ENCODE measurements around the gene HS6ST2. TPM values are rescaled to one million over a fixed set of nuclear protein-coding genes. Genes with fewer than 3 reads are reported as not detected.
A peak's percentile ranks its signal among the peaks of the same experiment; 100 is the strongest.

Gene HS6ST2
- total RNA-seq, 1 experiment from 2014 or later, result 8.1 TPM

DNA sequence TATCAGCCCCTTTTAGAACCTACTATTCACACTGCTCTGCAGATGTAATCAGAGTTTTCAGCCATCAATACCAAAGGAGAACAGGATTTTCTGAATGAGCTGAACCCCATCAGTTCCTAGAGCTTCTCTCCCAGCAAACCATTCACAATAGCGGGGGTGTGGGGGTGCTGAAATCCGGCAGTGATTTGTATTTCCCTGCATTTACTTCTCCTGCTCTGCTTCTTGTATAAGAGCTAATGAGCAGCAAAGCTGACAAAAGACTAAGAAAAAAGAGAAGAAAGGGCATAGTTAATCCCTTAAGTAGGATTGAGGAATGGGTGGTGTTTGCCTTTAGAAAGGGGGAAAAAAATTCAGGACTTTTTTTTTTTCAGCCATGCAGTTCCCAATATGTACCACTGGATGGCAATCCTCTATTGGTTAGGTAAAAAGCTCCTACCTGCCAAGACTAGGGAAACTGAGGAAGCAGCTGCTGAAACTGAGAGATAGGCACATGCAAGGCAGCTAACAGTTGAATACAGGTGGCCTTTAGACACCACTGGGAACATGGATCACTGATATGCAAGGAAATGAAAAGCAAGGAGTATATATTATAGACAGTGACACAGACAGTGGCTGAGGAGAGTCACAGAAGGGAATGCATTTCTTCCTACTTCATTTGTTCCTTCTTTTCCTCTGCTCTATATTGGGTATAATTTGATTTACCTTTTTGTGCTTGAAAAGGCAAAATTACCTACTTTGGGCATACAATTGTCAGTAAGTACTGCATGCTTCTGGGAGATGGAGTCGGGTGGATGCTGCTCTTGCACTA is 217.9 kb downstream of the HS6ST2 start:
- ATAC-seq (peak; percentile 19; the same call in 1 of the 2 replicates), DNase-seq (ENCODE audit: low spot score) (no peak)
- Mint-ChIP-seq H3K4me3 (no peak overlapping the region), H3K36me3 (no peaks in the 10 kb centered on the region), H3K27me3 (ENCODE audit: low read depth) (peaks cover 73% of the 10 kb centered on the region), H3K4me1 (peaks cover 30% of the 10 kb centered on the region), H3K27ac (no peak overlapping the region), H3K9me3 (no peaks in the 10 kb centered on the region)
- CTCF ChIA-PET, result interaction anchor here (0.5 to 1.7 kb wide), 25 partner anchors 8 to 678 kb away, joined by 3 to 14 read pairs (median 3); partner anchors contain the start of gene HS6ST2
- TF ChIP-seq CTCF (IDR thresholded peaks at IDR 0.05), result peak; percentile 65
- TF ChIP-seq, protein P1, sequence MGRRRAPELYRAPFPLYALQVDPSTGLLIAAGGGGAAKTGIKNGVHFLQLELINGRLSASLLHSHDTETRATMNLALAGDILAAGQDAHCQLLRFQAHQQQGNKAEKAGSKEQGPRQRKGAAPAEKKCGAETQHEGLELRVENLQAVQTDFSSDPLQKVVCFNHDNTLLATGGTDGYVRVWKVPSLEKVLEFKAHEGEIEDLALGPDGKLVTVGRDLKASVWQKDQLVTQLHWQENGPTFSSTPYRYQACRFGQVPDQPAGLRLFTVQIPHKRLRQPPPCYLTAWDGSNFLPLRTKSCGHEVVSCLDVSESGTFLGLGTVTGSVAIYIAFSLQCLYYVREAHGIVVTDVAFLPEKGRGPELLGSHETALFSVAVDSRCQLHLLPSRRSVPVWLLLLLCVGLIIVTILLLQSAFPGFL (CRISPR knock-in tag; IDR thresholded peaks at IDR 0.05; ENCODE audit: borderline replicate concordance), result no peak
- POLR2A ChIA-PET, result interaction anchor here (0.5 kb wide), 1 partner anchor 156 kb away, joined by 7 read pairs; no protein-coding TSS in a partner anchor

- ChIA-PET POLR2A (no interaction called here), CTCF (interaction anchor here (0.6 to 1.6 kb wide), 2 partner anchors 210 to 266 kb away, joined by 3 to 4 read pairs; no protein-coding TSS in a partner anchor)
- TF ChIP-seq ESRRA (CRISPR knock-in tag; IDR thresholded peaks at IDR 0.05; ENCODE audit: borderline replicate concordance) (no peak), ELF4 (CRISPR knock-in tag; IDR thresholded peaks at IDR 0.05; ENCODE audit: low read depth) (no peak), KAT7 (CRISPR knock-in tag; IDR thresholded peaks at IDR 0.05; ENCODE audit: borderline replicate concordance) (no peak), TEAD4 (CRISPR knock-in tag; IDR thresholded peaks at IDR 0.05) (no peak), IRF2 (CRISPR knock-in tag; IDR thresholded peaks at IDR 0.05; ENCODE audit: borderline replicate concordance, low read depth) (no peak), USF1 (CRISPR knock-in tag; IDR thresholded peaks at IDR 0.05) (no peak), FOXP1 (CRISPR knock-in tag; IDR thresholded peaks at IDR 0.05; ENCODE audit: borderline replicate concordance) (no peak), GTF2I (CRISPR knock-in tag; conservative IDR thresholded peaks at IDR 0.05) (no peak), TEAD1 (CRISPR knock-in tag; IDR thresholded peaks at IDR 0.05) (no peak)
- H3K9me3 Mint-ChIP-seq, result no peaks in the 10 kb centered on the region
- peaks cover 31% of the 10 kb centered on the region for H3K4me1 Mint-ChIP-seq
- H3K27me3 Mint-ChIP-seq (ENCODE audit: low read depth), result peaks cover 58% of the 10 kb centered on the region
- DNase-seq (ENCODE audit: low spot score) (no peak), ATAC-seq (no peak)
- H3K27ac Mint-ChIP-seq, result no peak overlapping the region
- no peaks in the 10 kb centered on the region for H3K36me3 Mint-ChIP-seq
- H3K4me3 Mint-ChIP-seq, result no peak overlapping the region
These were observed 219.5 kb downstream of the HS6ST2 start for GRCh38 chrX:132738951-132739350.

DNA sequence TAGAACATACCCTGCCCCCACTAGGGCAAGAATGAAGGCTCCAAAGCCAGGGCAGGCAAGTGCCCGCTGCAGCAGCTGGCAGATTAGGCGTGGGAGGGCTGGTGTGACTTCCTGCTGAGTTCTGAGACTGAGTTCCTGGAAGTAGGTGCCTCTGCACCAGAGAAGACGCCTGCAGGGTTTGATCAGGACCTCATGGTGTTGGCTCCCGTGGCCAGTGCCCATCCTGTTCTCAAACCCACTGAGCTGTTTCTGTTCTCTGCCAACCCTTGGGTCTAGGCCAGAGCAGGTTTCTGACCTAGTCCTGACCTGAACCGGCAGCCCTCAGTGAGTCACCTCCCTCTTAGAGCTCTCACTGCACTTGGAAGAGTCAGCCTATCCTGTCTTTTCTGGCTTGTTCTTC is 220.7 kb downstream of the HS6ST2 start:
- CTCF ChIA-PET, result interaction anchor here (1.5 to 1.6 kb wide), 2 partner anchors 61 to 267 kb away, joined by 3 to 4 read pairs; no protein-coding TSS in a partner anchor
- Mint-ChIP-seq H3K27ac (no peak overlapping the region), H3K9me3 (no peaks in the 10 kb centered on the region), H3K27me3 (ENCODE audit: low read depth) (peaks cover 46% of the 10 kb centered on the region), H3K4me1 (peaks cover 22% of the 10 kb centered on the region), H3K4me3 (no peak overlapping the region), H3K36me3 (no peaks in the 10 kb centered on the region)
- POLR2A ChIA-PET, result no interaction called here
- DNase-seq (ENCODE audit: low spot score) (no peak), ATAC-seq (no peak)
- TF ChIP-seq, protein P2, sequence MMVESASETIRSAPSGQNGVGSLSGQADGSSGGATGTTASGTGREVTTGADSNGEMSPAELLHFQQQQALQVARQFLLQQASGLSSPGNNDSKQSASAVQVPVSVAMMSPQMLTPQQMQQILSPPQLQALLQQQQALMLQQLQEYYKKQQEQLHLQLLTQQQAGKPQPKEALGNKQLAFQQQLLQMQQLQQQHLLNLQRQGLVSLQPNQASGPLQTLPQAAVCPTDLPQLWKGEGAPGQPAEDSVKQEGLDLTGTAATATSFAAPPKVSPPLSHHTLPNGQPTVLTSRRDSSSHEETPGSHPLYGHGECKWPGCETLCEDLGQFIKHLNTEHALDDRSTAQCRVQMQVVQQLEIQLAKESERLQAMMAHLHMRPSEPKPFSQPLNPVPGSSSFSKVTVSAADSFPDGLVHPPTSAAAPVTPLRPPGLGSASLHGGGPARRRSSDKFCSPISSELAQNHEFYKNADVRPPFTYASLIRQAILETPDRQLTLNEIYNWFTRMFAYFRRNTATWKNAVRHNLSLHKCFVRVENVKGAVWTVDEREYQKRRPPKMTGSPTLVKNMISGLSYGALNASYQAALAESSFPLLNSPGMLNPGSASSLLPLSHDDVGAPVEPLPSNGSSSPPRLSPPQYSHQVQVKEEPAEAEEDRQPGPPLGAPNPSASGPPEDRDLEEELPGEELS (CRISPR knock-in tag; IDR thresholded peaks at IDR 0.05), result no peak
- TF ChIP-seq, protein P3, sequence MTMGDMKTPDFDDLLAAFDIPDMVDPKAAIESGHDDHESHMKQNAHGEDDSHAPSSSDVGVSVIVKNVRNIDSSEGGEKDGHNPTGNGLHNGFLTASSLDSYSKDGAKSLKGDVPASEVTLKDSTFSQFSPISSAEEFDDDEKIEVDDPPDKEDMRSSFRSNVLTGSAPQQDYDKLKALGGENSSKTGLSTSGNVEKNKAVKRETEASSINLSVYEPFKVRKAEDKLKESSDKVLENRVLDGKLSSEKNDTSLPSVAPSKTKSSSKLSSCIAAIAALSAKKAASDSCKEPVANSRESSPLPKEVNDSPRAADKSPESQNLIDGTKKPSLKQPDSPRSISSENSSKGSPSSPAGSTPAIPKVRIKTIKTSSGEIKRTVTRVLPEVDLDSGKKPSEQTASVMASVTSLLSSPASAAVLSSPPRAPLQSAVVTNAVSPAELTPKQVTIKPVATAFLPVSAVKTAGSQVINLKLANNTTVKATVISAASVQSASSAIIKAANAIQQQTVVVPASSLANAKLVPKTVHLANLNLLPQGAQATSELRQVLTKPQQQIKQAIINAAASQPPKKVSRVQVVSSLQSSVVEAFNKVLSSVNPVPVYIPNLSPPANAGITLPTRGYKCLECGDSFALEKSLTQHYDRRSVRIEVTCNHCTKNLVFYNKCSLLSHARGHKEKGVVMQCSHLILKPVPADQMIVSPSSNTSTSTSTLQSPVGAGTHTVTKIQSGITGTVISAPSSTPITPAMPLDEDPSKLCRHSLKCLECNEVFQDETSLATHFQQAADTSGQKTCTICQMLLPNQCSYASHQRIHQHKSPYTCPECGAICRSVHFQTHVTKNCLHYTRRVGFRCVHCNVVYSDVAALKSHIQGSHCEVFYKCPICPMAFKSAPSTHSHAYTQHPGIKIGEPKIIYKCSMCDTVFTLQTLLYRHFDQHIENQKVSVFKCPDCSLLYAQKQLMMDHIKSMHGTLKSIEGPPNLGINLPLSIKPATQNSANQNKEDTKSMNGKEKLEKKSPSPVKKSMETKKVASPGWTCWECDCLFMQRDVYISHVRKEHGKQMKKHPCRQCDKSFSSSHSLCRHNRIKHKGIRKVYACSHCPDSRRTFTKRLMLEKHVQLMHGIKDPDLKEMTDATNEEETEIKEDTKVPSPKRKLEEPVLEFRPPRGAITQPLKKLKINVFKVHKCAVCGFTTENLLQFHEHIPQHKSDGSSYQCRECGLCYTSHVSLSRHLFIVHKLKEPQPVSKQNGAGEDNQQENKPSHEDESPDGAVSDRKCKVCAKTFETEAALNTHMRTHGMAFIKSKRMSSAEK (CRISPR knock-in tag; IDR thresholded peaks at IDR 0.05; ENCODE audit: borderline replicate concordance), result no peak
- TF ChIP-seq FOXK1 (CRISPR knock-in tag; IDR thresholded peaks at IDR 0.05) (no peak), STAT6 (CRISPR knock-in tag; conservative IDR thresholded peaks at IDR 0.05; ENCODE audit: low read depth) (no peak), JAZF1 (CRISPR knock-in tag; IDR thresholded peaks at IDR 0.05) (no peak), USF1 (CRISPR knock-in tag; IDR thresholded peaks at IDR 0.05) (no peak)

All from WTC11 (cell line).